Peyer's patch (tissue), 4 donors: Measurements from ENCODE around the gene IQSEC3.

ENCODE experiments used
- CTCF ChIP-seq, 6 experiments: fragments of 450-650 bp in 4 of 6; fragments of 200-600 bp in 2 of 6; sonication (generic) in 1 of 6; IDR thresholded peaks; one replicate each; pipeline ENCODE4 v1.5.1; 2017 to 2019; ENCODE audit warnings: antibody characterized with exemption in 6 of 6, mild to moderate bottlenecking in 3 of 6, moderate library complexity in 1 of 6
- POLR2A ChIP-seq, 2 donors: fragments of 450-650 bp; IDR thresholded peaks; one replicate each; pipeline ENCODE4 v1.5.1; 2017; ENCODE audit warnings: antibody characterized with exemption in 2 of 2, mild to moderate bottlenecking in 2 of 2, moderate library complexity in 2 of 2

GRCh38 chr12:108594-108993, 42.0 kb downstream of the IQSEC3 start:
- TF ChIP-seq POLR2A (IDR thresholded peaks at IDR 0.05), result no peak
- no peak for TF ChIP-seq CTCF (IDR thresholded peaks at IDR 0.05)
